Activated CD4-positive, alpha-beta T cell treated with anti-CD3 and anti-CD28 coated beads, Interleukin-2, amount 10 ng/mL, durations not matched to agents 24 days and 14 days (primary cell): ENCODE results near the gene CACTIN. TPM values are rescaled to one million over a fixed set of nuclear protein-coding genes. Genes with fewer than 3 reads are reported as not detected.
"Not testable (repeated sequence)": the region's sequence is repeated elsewhere in the genome, so short reads cannot be mapped to it uniquely, and the experiment has no call there.

Experiments
- DNase-seq: peaks from one replicate; pipeline ENCODE4 v3.0.0; 2022
- H3K27ac Mint-ChIP-seq: one replicate; pipeline ENCODE4 v1.8.0; 2022; ENCODE audit warnings: mild to moderate bottlenecking, mixed read lengths
- H3K27me3 Mint-ChIP-seq: one replicate; pipeline ENCODE4 v1.8.0; 2022; ENCODE audit warnings: mixed read lengths
- H3K36me3 Mint-ChIP-seq: one replicate; pipeline ENCODE4 v1.8.0; 2022; ENCODE audit warnings: low read depth, mild to moderate bottlenecking, mixed read lengths
- H3K4me1 Mint-ChIP-seq: one replicate; pipeline ENCODE4 v1.8.0; 2021; ENCODE audit warnings: mixed read lengths
- H3K4me3 Mint-ChIP-seq: one replicate; pipeline ENCODE4 v1.8.0; 2022; ENCODE audit warnings: mild to moderate bottlenecking, moderate library complexity, mixed read lengths
- H3K9me3 Mint-ChIP-seq: one replicate; pipeline ENCODE4 v1.8.0; 2021; ENCODE audit warnings: mixed read lengths
- intact Hi-C: fragments of 100-400 bp; cut with micrococcal nuclease; formaldehyde crosslinking; loops from one replicate; pipeline ENCODE4 v1.15.1; 2023
- total RNA-seq: library from RNA; stranded (reverse); gene quantifications from 2 replicates; pipeline ENCODE4 v1.2.3, GENCODE V29; 2022

CACTIN gene
- total RNA-seq, 1 donor from 2014 or later, result 39.6 TPM

DNA sequence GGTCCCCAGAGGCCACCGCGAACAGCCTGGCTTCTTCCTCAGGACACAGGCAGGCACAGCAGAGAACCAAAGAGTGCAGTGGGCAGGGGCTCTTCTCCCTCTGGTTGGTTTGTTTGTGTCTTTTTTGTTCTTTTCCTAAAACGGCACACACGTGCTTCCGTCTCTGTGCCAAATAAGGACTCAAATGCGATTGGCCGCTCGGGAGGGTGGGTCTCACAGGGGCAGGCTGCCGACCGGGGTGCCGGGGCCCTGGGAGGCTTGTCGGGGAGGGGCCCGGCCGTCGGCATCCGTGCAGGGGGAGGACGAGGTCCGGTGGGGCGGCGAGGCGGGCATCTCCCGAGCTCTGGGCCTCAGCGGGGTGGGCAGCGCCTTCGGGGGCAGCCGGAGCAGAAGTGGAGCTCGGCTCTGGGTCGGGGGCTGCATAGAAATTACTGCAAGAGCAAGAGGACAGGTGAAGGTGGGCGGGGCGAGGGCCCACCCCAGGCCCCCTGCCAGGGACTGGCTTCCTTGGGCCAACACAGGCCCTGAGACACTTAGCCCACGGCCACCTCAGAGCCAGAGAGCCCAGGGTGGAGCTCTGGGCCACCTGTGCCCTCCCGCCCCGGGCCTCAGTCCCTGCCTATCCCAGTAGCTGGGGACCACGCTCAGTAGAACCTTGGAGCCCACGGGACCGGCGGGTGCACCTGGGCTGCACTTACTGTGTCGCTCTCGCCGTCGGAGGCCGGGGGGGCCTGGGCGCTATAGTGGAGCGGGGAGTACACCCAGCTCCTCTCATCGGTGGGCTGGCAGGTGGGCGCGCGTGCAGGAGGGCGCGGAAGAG, 6.4 kb upstream of the CACTIN start:
- Mint-ChIP-seq H3K27me3 (no peaks in the 10 kb centered on the region), H3K9me3 (no peaks in the 10 kb centered on the region), H3K4me1 (no peaks in the 10 kb centered on the region), H3K27ac (no peak overlapping the region), H3K36me3 (peaks cover 1% of the 10 kb centered on the region), H3K4me3 (no peak overlapping the region)
- intact Hi-C loops, result no loop called here
- no peak for DNase-seq

DNA sequence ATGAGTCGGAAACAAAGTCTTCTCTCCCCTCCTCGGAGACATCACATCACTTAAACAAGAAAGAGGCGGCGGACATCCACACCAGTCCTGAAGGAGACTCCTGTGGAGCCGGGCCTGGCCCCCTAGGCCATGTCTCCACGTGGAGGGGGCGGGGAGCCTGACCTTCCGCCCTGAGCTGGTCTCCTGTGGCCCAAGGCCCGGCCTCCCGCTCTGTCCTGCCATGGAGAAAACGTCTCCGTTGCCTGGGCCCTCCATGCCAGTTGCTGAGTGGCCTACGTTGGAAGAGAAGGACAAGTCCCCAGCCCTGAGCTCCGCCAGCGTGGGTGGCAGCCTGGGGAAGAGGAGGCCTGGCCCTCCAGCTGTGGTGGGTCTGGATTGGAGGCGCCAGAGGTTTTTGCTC, 5.5 kb upstream of the CACTIN start:
- Mint-ChIP-seq H3K27ac (no peak overlapping the region), H3K9me3 (no peaks in the 10 kb centered on the region), H3K4me1 (peaks cover under 1% of the 10 kb centered on the region), H3K36me3 (peaks cover 1% of the 10 kb centered on the region), H3K4me3 (no peak overlapping the region), H3K27me3 (no peaks in the 10 kb centered on the region)
- intact Hi-C loops, result no loop called here
- DNase-seq, result no peak

- no peak for DNase-seq
- Mint-ChIP-seq H3K4me1 (peaks cover 7% of the 10 kb centered on the region), H3K4me3 (no peak overlapping the region), H3K36me3 (peaks cover 1% of the 10 kb centered on the region), H3K9me3 (no peaks in the 10 kb centered on the region), H3K27ac (no peak overlapping the region), H3K27me3 (no peaks in the 10 kb centered on the region)
- intact Hi-C loops, result no loop called here
These were observed 4.7 kb upstream of the CACTIN start for GRCh38 chr19:3631053-3631861.

- not testable (repeated sequence) for DNase-seq, H3K36me3 Mint-ChIP-seq
- intact Hi-C loops, result loop anchor here (5.0 kb wide), 1 partner anchor 71 kb away; the partner anchor contains the start of gene MFSD12
These were observed 2.2 kb upstream of the CACTIN start for GRCh38 chr19:3628766-3629165.

GRCh38 chr19:3627351-3627723, 747 bp upstream of the CACTIN start:
- no peaks in the 10 kb centered on the region for H3K9me3 Mint-ChIP-seq
- peaks cover 23% of the 10 kb centered on the region for H3K4me1 Mint-ChIP-seq
- intact Hi-C loops, result loop anchor here (1.0 to 5.0 kb wide), 5 partner anchors 55 to 134 kb away; partner anchors contain the start of genes APBA3, FZR1, HMG20B and MFSD12
- H3K4me3 Mint-ChIP-seq, result peak overlapping the region; percentile 93
- H3K27me3 Mint-ChIP-seq, result no peaks in the 10 kb centered on the region
- DNase-seq, result no peak
- no peak overlapping the region for H3K27ac Mint-ChIP-seq
- peaks cover 5% of the 10 kb centered on the region for H3K36me3 Mint-ChIP-seq

More at GRCh38 chr19:3628766-3629165, 2.2 kb upstream of the CACTIN start:
- H3K4me3 Mint-ChIP-seq, H3K9me3 Mint-ChIP-seq, H3K27me3 Mint-ChIP-seq, H3K27ac Mint-ChIP-seq: not testable (repeated sequence)
- peaks cover 23% of the 10 kb centered on the region for H3K4me1 Mint-ChIP-seq

DNA sequence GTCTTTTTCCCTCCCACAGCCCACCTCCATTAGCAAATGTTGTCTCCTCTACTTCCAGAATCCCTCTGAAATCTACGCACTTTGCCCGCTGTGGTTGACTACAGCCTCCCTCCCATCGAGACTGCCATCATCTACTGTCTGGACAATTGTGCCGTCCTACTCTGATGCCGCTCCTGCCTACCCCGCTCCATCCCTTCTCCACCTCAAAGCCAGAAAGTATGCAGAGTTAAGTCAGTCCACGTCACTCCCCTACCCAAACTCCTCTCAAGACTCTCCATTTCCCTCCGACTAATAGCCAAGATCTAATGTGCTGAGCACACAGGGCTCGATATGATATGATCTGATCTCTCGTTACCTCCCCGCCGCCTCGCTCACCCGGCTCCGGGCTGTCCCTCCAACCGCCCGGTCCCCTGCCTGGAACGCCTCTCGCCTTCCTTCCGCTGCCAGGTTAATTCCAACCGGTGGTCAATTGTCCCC, 556 bp downstream of the CACTIN start:
- Mint-ChIP-seq H3K4me1 (peaks cover 23% of the 10 kb centered on the region), H3K4me3 (peak overlapping the region; percentile 93), H3K9me3 (no peaks in the 10 kb centered on the region), H3K27ac (peak overlapping the region; percentile 98), H3K27me3 (no peaks in the 10 kb centered on the region), H3K36me3 (peaks cover 9% of the 10 kb centered on the region)
- intact Hi-C loops, result loop anchor here (2.0 to 5.0 kb wide), 3 partner anchors 53 to 75 kb away; partner anchors contain the start of genes HMG20B, MFSD12 and PIP5K1C
- DNase-seq, result no peak

DNA sequence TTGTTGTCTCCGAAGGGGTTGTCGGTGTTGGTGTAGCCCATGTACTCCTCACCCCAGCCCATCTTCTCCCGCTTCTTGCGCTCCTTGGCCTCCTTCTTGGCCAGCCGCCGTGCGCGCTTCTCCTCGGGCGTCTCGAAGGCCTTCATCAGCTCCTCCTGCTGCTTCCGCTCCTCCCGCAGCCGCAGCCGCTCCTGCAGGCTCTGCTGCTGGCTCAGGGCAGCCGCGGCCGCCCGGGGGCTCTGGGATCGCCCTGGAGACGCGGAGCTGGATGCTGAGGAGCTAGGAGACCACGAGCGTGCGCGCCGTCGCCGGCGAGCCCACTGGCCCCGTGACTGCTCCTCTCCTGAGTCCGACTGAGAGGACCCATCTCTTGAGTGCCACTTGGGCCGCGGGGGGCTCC, 2.9 kb downstream of the CACTIN start:
- intact Hi-C loops, result no loop called here
- H3K27me3 Mint-ChIP-seq, result no peaks in the 10 kb centered on the region
- H3K4me3 Mint-ChIP-seq, result no peak overlapping the region
- peaks cover 23% of the 10 kb centered on the region for H3K4me1 Mint-ChIP-seq
- no peaks in the 10 kb centered on the region for H3K9me3 Mint-ChIP-seq
- DNase-seq, result no peak
- peaks cover 14% of the 10 kb centered on the region for H3K36me3 Mint-ChIP-seq
- no peak overlapping the region for H3K27ac Mint-ChIP-seq

- Mint-ChIP-seq H3K27ac (no peak overlapping the region), H3K27me3 (no peaks in the 10 kb centered on the region), H3K4me3 (no peak overlapping the region), H3K9me3 (no peaks in the 10 kb centered on the region), H3K36me3 (peaks cover 17% of the 10 kb centered on the region), H3K4me1 (peaks cover 26% of the 10 kb centered on the region)
- intact Hi-C loops, result no loop called here
- no peak for DNase-seq
These were observed 4.4 kb downstream of the CACTIN start for GRCh38 chr19:3622224-3622623.

DNA sequence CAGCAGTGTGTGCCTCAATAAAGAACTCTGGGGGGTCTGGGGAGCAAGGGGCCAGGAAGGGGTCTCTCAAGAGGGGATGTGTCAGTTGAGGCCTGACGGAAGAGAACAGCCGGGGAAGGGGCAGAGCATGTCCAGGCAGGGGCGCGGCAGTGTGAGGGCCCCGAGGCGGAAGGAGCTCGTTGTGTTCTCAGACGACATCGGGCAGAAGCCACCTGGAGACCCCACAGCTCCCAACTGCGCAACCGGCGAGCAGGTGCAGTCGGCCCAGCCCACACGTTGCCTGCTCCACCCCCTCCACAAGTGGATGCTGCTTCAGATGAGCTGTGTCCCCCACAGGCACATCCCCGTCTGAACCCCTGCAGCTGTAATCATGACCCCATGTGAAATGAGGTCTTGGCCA, 4.9 kb downstream of the CACTIN start:
- DNase-seq, result no peak
- Mint-ChIP-seq H3K9me3 (no peaks in the 10 kb centered on the region), H3K4me1 (peaks cover 24% of the 10 kb centered on the region), H3K36me3 (peaks cover 17% of the 10 kb centered on the region), H3K27ac (no peak overlapping the region), H3K4me3 (no peak overlapping the region), H3K27me3 (no peaks in the 10 kb centered on the region)
- intact Hi-C loops, result no loop called here

- H3K4me3 Mint-ChIP-seq, result no peak overlapping the region
- no peak overlapping the region for H3K27ac Mint-ChIP-seq
- DNase-seq, result no peak
- H3K4me1 Mint-ChIP-seq, result peaks cover 19% of the 10 kb centered on the region
- H3K9me3 Mint-ChIP-seq, result no peaks in the 10 kb centered on the region
- intact Hi-C loops, result no loop called here
- no peaks in the 10 kb centered on the region for H3K27me3 Mint-ChIP-seq
- H3K36me3 Mint-ChIP-seq, result peaks cover 15% of the 10 kb centered on the region
These were observed 5.6 kb downstream of the CACTIN start for GRCh38 chr19:3620817-3621547.

DNA sequence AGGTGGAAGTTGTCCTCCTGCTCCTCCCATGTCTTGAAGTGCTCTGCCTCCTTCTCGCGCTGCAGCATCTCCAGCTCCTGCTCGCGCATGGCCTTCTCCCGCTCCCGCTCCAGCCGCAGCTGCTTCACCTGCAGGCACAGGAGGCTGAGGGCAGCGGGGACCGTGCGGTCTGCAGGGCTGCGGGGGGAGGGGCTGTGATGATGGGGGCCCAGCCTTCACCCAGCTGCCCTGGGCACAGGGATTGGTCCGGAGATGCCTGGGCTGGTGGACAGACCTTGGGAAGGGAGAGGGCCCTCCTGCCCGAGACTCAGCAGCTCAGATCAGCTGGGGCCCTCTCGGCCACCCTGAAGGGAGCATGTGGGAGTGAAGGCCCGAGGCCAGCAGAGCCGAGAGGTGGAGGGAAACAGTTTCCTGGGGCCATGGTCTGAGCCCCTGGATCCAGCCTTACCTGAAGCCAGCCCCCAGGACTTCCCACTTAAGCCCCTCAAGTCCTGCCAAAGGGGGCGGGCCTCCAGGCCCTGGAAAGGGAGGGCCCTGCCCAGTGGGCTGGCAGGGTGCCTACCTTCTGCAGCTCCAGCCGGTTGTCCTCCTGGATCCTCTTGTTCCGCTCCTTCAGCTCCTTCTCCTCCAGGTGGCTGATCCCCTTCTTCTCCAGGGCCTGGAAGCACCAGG, 6.3 kb downstream of the CACTIN start:
- H3K27ac Mint-ChIP-seq, result no peak overlapping the region
- no peaks in the 10 kb centered on the region for H3K27me3 Mint-ChIP-seq
- peaks cover 16% of the 10 kb centered on the region for H3K4me1 Mint-ChIP-seq
- DNase-seq, result no peak
- peaks cover 14% of the 10 kb centered on the region for H3K36me3 Mint-ChIP-seq
- no peaks in the 10 kb centered on the region for H3K9me3 Mint-ChIP-seq
- H3K4me3 Mint-ChIP-seq, result no peak overlapping the region
- intact Hi-C loops, result no loop called here

- H3K9me3 Mint-ChIP-seq, result no peaks in the 10 kb centered on the region
- H3K4me1 Mint-ChIP-seq, result peaks cover 11% of the 10 kb centered on the region
- DNase-seq, result no peak
- no peak overlapping the region for H3K4me3 Mint-ChIP-seq
- H3K27me3 Mint-ChIP-seq, result no peaks in the 10 kb centered on the region
- no peak overlapping the region for H3K27ac Mint-ChIP-seq
- H3K36me3 Mint-ChIP-seq, result peaks cover 14% of the 10 kb centered on the region
- intact Hi-C loops, result no loop called here
These were observed 7.0 kb downstream of the CACTIN start for GRCh38 chr19:3619631-3620012.
